ENCODE measurements around the gene SPANXN4. TPM values are rescaled to one million over a fixed set of nuclear protein-coding genes. Genes with fewer than 3 reads are reported as not detected.

Gene SPANXN4
- not detected for total RNA-seq
- long read RNA-seq: 0 reads

DNA sequence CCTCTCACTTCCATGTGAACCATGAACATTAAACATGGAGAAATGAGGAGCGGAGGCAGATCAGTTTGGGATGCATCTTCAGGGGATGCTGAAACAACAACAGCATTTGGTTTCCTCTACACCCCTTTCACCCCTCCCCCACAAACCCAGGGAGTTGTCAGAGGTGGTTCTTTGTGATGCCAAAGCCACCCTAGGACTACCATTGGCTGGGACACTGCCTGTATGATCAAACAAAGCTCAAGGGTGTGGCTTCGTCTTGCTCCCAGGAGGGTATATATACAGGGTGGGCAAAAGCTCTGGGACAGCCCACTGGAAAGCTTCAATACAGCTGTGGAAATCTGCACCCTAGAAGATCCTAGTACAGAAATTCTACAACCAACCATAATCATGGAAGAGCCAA, at the start of gene SPANXN4:
Gene SPANXN4 (plus strand): TSS at position 301 of the 400 bp plus-strand sequence. CDS start 87 bp downstream, at position 388.
- intact Hi-C loops (cut with DNase I): no loop called here
- no peak for DNase-seq
- ATAC-seq (ENCODE audit: poor library complexity): no peak

GRCh38 chrX:142977128-142977914, 48.4 kb upstream of the SPANXN4 start:
- intact Hi-C loops (cut with DNase I): no loop called here
- ATAC-seq (ENCODE audit: poor library complexity): no peak
- DNase-seq: no peak

DNA sequence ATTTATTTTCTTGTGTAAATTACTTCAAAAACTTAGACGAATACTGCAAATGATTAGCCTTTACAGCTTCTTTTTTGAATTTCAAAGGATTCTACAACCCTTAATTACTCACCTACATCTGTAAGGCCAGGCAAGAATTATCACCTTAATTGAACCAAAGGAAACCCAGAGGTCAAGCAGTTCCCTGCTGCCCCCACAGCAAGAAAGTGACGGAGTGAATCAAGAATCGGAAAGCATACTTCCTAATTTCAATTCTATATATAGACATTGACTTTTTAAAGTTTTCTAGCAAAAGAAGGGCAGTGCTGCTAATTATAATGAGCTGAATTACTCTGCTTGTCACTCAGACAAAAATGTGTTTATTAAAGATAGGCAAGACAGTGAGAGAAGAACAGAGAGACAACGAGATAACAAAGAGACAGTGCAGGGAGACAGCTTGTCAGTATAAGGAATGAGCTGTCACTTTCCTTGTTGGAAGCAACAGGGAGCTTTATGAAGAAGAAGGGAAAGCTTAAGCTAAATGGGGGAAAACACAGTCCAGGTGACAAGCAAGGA, 47.5 kb upstream of the SPANXN4 start:
- intact Hi-C loops (cut with DNase I): no loop called here

DNA sequence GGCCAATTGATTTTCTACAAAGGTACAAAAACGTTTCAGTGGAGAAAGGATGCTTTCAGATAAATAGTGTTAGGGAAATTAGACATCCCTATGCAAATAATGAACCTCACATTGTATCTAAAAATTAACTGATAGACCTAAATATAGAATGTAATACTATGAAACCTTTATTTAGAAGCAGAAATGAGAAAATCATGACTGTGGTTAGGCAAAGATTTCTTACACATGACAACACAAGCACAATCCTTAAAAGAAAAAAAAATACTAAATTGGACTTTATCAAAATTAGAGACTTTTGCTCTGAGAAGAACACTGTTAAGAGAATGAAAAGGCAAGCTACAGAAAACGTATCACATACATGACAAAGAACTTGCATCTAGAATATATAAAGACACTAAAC, 43.0 kb upstream of the SPANXN4 start:
- no peak for ATAC-seq (ENCODE audit: poor library complexity)
- DNase-seq: no peak
- intact Hi-C loops (cut with DNase I): no loop called here

More for the DNA sequence above, 47.5 kb upstream of the SPANXN4 start:
- no peak for ATAC-seq (ENCODE audit: poor library complexity)
- no peak for DNase-seq

GRCh38 chrX:142994988-142995387, 30.7 kb upstream of the SPANXN4 start:
- ATAC-seq (ENCODE audit: poor library complexity) (no peak), DNase-seq (no peak)
- intact Hi-C loops (cut with DNase I): no loop called here

DNA sequence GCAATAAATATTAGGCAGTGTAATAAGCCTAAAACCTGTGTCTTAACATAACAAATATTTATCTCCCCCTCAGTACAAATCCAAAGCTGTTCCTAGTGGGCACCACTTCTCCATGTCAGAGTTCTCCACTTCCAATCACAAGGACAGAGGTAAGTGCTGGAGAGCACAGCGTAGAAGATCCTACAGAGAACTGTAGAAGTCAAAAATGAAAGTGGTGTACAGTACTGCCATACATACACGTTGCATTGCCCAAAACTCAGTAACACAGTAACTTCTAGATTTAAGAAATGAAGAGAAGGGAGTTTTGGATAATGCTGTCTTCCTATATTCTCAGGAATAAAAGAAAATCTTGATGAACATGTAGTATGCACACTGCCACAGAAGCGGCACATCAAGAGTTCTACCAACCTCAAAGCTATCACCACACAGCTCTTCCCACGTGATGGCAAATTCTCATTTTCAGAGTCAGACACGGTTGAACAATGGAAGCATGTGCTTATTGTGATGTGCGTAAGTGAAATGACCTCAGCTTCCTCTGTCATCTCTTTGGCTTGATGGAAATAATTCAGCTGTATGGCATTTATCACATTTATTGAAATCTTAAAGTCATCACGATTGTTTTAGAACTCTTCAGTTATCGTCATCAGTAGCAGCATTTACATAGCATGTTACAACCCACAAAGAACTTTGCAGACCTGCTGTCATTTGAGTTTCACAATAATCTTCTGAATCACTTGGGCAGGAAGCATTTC, 27.1 kb upstream of the SPANXN4 start:
- DNase-seq (no peak), ATAC-seq (ENCODE audit: poor library complexity) (no peak)
- intact Hi-C loops (cut with DNase I): no loop called here

DNA sequence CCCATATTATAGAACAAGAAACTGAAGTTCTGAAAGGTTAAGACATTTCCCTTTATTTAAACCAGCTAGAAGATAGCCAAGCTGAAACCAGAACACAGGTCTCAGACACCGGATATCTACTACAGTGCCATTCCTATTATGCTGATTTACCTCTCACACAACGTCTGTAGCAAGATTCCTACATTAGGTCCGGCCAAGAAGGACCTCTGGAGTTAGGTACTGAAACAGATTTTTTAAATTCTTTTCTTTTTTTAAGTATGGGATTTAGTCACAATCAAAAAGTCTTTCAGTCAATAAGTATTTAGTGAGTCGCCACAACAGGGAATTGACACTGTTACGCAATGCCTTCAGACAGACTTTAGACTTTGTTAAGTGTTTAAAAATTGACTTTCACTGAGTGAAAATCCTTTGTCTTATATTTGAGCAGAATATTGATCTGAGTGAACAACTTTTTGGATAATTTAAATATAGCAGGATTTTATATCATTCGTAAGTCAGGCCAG, 26.5 kb upstream of the SPANXN4 start:
- no peak for DNase-seq
- intact Hi-C loops (cut with DNase I): no loop called here
- no peak for ATAC-seq (ENCODE audit: poor library complexity)

DNA sequence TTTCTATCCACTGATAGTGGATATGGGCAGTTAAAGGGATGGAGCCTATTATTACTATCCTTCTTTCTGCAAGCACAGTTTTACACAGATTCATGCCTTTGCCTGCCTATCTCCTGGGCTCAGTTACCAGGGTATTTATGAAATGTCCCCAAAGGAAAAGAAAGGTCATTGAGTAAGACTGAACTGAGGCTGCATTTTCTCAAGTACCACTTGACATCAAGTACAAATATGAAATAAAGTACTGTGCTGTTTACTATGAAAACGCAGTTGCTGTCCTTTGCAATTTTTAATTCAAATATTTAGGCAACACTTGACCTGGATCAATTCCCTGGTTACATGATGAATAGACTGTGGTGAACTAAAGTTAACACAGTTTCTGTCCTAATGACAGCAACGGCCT, 23.5 kb upstream of the SPANXN4 start:
- no peak for DNase-seq
- ATAC-seq (ENCODE audit: poor library complexity): no peak
- intact Hi-C loops (cut with DNase I): no loop called here

DNA sequence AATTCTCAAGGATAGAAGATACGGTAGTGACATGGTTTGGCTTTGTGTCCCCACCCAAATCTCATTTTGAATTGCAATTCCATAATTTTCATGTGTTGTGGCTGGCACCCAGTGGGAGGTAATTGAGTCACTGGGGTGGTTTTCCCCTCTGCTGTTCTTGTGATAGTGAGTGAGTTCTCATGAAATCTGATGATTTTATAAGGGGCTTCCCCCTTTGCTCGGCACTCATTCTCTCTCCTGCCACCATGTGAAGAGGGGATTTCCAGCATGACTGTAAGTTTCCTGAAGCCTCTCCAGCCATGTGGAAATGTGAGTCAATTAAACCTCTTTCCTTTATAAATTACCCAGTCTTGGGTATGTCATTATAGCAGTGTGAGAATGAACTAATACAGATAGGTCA, 8.5 kb upstream of the SPANXN4 start:
- DNase-seq: no peak
- no peak for ATAC-seq (ENCODE audit: poor library complexity)
- intact Hi-C loops (cut with DNase I): no loop called here

DNA sequence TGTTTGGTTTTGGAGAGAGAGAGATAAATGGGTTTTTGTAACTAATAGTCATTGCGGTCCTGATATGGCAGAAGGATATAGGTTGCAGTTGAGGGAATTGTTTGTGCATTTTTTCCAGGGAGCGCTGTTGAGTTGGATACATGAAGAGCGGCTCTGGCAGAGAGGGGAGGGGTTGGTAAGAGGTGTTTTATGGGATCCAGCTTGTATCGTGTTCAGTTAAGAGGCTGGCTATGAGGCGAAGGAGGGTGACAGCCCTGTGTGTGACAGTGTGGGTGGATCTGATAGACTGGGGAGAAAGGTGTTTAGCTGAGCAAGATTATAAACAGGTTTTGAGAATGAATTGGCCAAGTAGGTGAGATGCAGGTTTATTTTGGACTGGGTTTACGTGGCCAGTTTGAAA, 1.5 kb downstream of the SPANXN4 start:
- DNase-seq: no peak
- ATAC-seq (ENCODE audit: poor library complexity): no peak
- intact Hi-C loops (cut with DNase I): no loop called here

DNA sequence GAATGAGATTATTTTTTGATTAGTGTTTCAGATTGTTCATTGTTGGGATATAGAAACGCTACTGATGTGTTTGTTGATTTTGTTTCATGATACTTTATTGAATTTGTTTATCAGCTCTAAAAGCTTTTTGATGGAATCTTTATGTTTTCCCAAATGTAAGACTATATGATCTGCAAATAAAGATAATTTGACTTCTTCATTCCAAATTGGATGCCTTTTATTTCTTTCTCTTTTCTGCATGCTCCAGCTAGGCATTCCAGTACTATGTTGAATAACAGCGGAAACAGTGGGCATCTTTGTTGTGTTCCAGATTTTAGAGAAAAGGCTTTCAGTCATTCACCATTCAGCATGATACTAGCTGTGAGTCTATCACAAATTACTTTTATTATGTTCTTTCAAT, 21.8 kb downstream of the SPANXN4 start:
- DNase-seq (no peak), ATAC-seq (ENCODE audit: poor library complexity) (no peak)
- intact Hi-C loops (cut with DNase I): no loop called here

GRCh38 chrX:143058120-143058519, 32.4 kb downstream of the SPANXN4 start:
- intact Hi-C loops (cut with DNase I): no loop called here
- no peak for ATAC-seq (ENCODE audit: poor library complexity)
- DNase-seq: no peak

- DNase-seq: no peak
- no peak for ATAC-seq (ENCODE audit: poor library complexity)
- intact Hi-C loops (cut with DNase I): no loop called here
Measured at GRCh38 chrX:143081231-143081630, 55.5 kb downstream of the SPANXN4 start.

- ATAC-seq (ENCODE audit: poor library complexity) (no peak), DNase-seq (no peak)
- intact Hi-C loops (cut with DNase I): no loop called here
Measured at GRCh38 chrX:143082537-143082936, 56.8 kb downstream of the SPANXN4 start.
